HepG2 (cell line): ENCODE data around the gene MKNK1. TPM values are rescaled to one million over a fixed set of nuclear protein-coding genes. Genes with fewer than 3 reads are reported as not detected.
A peak's percentile ranks its signal among the peaks of the same experiment; 100 is the strongest.

Experiments used
- ARID3A ChIP-seq: IDR thresholded peaks from 2 replicates; pipeline ENCODE4 v1.6.1; 2012; ENCODE audit warnings: low read depth, low read length, improper control_type of control experiment
- ATM ChIP-seq: fragments of 450-650 bp; IDR thresholded peaks from 2 replicates; pipeline ENCODE4 v1.7.1; 2017; ENCODE audit warnings: mild to moderate bottlenecking, borderline replicate concordance
- BCL3 ChIP-seq: sonication (generic); formaldehyde crosslinking; IDR thresholded peaks from 2 replicates; pipeline ENCODE4 v1.5.1; 2020; ENCODE audit warnings: mild to moderate bottlenecking, missing genetic modification reagents, moderate library complexity
- HCFC1 ChIP-seq: fragments of 150-350 bp; IDR thresholded peaks from 2 replicates; pipeline ENCODE4 v1.6.1; 2014; ENCODE audit warnings: low read depth, low read length
- HDAC1 ChIP-seq: sonication (generic); formaldehyde crosslinking; IDR thresholded peaks from 2 replicates; pipeline ENCODE4 v1.5.1; 2020; ENCODE audit warnings: mild to moderate bottlenecking, missing genetic modification reagents
- HDAC6 ChIP-seq: fragments of 200-600 bp; sonication (generic); IDR thresholded peaks from 2 replicates; pipeline ENCODE4 v1.7.0; 2017; ENCODE audit warnings: mild to moderate bottlenecking, antibody characterized with exemption, low read length, low read depth
- ISX ChIP-seq: sonication (generic); formaldehyde crosslinking; conservative IDR thresholded peaks from 2 replicates; pipeline ENCODE4 v1.5.0; 2020; ENCODE audit warnings: missing genetic modification reagents
- KDM1A ChIP-seq: IDR thresholded peaks from 2 replicates; pipeline ENCODE4 v1.6.1; 2016; ENCODE audit warnings: missing compliant biosample characterization
- MLLT10 ChIP-seq: sonication (generic); formaldehyde crosslinking; IDR thresholded peaks from 2 replicates; pipeline ENCODE4 v1.4.0; 2020; ENCODE audit warnings: missing genetic modification reagents
- NFYC ChIP-seq: IDR thresholded peaks from 2 replicates; pipeline ENCODE4 v1.6.1; 2016; ENCODE audit warnings: missing genetic modification reagents, missing compliant biosample characterization
- ONECUT2 ChIP-seq: sonication (generic); formaldehyde crosslinking; IDR thresholded peaks from 2 replicates; pipeline ENCODE4 v1.4.0; 2020; ENCODE audit warnings: missing genetic modification reagents
- PCBP1 ChIP-seq: fragments of 200-400 bp; formaldehyde crosslinking; IDR thresholded peaks from 2 replicates; pipeline ENCODE4 v1.6.1; 2017; ENCODE audit warnings: mild to moderate bottlenecking, low read depth, low read length, borderline replicate concordance
- RFX3 ChIP-seq: IDR thresholded peaks from 2 replicates; pipeline ENCODE4 v1.6.1; 2016; ENCODE audit warnings: missing biosample characterization, missing genetic modification reagents
- SAP130 ChIP-seq: IDR thresholded peaks from 2 replicates; pipeline ENCODE4 v1.6.1; 2016; ENCODE audit warnings: low read depth
- SMC3 ChIP-seq: IDR thresholded peaks from 2 replicates; pipeline ENCODE4 v1.6.1; 2011; ENCODE audit warnings: low read length, improper control_type of control experiment
- SP2 ChIP-seq: sonication (generic); formaldehyde crosslinking; IDR thresholded peaks from 2 replicates; pipeline ENCODE4 v1.5.1; 2020; ENCODE audit warnings: mild to moderate bottlenecking, missing genetic modification reagents
- TBX2 ChIP-seq: sonication (generic); formaldehyde crosslinking; IDR thresholded peaks from 2 replicates; pipeline ENCODE4 v1.5.0; 2020; ENCODE audit warnings: missing genetic modification reagents, mild to moderate bottlenecking, borderline replicate concordance
- TCF7L2 ChIP-seq: IDR thresholded peaks from 2 replicates; pipeline ENCODE4 v1.6.1; 2011; ENCODE audit warnings: mild to moderate bottlenecking, low read depth, low read length, moderate library complexity
- USF2 ChIP-seq, 2 experiments: sonication (generic) in 1 of 2; formaldehyde crosslinking in 1 of 2; IDR thresholded peaks; 2 replicates each; pipeline versions ENCODE4 v1.5.1 to v1.6.1; 2011 to 2020; ENCODE audit warnings: borderline replicate concordance in 1 of 2, low read depth in 1 of 2, low read length in 1 of 2, mild to moderate bottlenecking in 1 of 2, missing genetic modification reagents in 1 of 2, moderate library complexity in 1 of 2
- ZBTB3 ChIP-seq: sonication (generic); formaldehyde crosslinking; IDR thresholded peaks from 2 replicates; pipeline ENCODE4 v1.4.0; 2020; ENCODE audit warnings: low read depth, mild to moderate bottlenecking, moderate library complexity, missing genetic modification reagents, borderline replicate concordance
- ZFX ChIP-seq: sonication (generic); formaldehyde crosslinking; IDR thresholded peaks from 2 replicates; pipeline ENCODE4 v1.4.0; 2020; ENCODE audit warnings: mild to moderate bottlenecking, low read depth, missing genetic modification reagents, moderate library complexity
- ZNF143 ChIP-seq: sonication (generic); formaldehyde crosslinking; IDR thresholded peaks from 2 replicates; pipeline ENCODE4 v1.4.0; 2020; ENCODE audit warnings: missing genetic modification reagents
- ZNF205 ChIP-seq: IDR thresholded peaks from 2 replicates; pipeline ENCODE4 v1.6.1; 2018; ENCODE audit warnings: missing biosample characterization, missing genetic modification reagents
- ZNF382 ChIP-seq: sonication (generic); formaldehyde crosslinking; IDR thresholded peaks from 2 replicates; pipeline ENCODE4 v1.5.0; 2020; ENCODE audit warnings: missing genetic modification reagents, mild to moderate bottlenecking, borderline replicate concordance
- ZNF414 ChIP-seq: sonication (generic); formaldehyde crosslinking; IDR thresholded peaks from 2 replicates; pipeline ENCODE4 v1.5.0; 2020; ENCODE audit warnings: missing genetic modification reagents
- ZNF614 ChIP-seq: IDR thresholded peaks from 2 replicates; pipeline ENCODE4 v1.6.1; 2018; ENCODE audit warnings: missing biosample characterization, missing genetic modification reagents, inconsistent platforms, borderline replicate concordance
- polyA plus RNA-seq, 8 experiments: library from polyadenylated mRNA; depleted of rRNA in 3 of 8; stranded (reverse) in 7 of 8; unstranded in 1 of 8; fragments of >200 nt; fragmentation: Illumina TruSeq in 4 of 8; extraction: Trizol in 4 of 8; gene quantifications; 2 replicates each; pipeline versions ENCODE4 v1.2.1 to v1.2.3, GENCODE V29; 2011 to 2016; ENCODE audit warnings: low read depth in 4 of 8, missing spikeins in 1 of 8, mixed read lengths in 1 of 8; ENCODE audit not compliant: insufficient read depth in 1 of 8
- total RNA-seq, 5 experiments: library from RNA; depleted of rRNA; stranded (reverse); fragments of >200 nt; fragmentation: Illumina TruSeq; extraction: Trizol; gene quantifications; 2 replicates each; pipeline ENCODE4 v1.2.3, GENCODE V29; 2016; ENCODE audit warnings: low read depth in 1 of 5

Gene MKNK1
- total and polyA plus RNA-seq, 2 of the 13 experiments (the other 11 are each of a cell fraction or from before 2014, with no cell fraction given), result 18.5 to 24.1 TPM

GRCh38 chr1:46616277-46617107, 12.4 kb upstream of the MKNK1 start, which contains the start of gene MOB3C (continued):
- TF ChIP-seq ZNF414 (CRISPR knock-in tag), result no peak
- TF ChIP-seq SAP130 (CRISPR knock-in tag), result no peak
- no peak for TF ChIP-seq MLLT10 (CRISPR knock-in tag)
- no peak for TF ChIP-seq KDM1A (CRISPR knock-in tag)
- TF ChIP-seq RFX3 (CRISPR knock-in tag), result no peak
- no peak for TF ChIP-seq TCF7L2
- TF ChIP-seq NFYC (CRISPR knock-in tag), result no peak
- TF ChIP-seq ZNF614, result no peak
- TF ChIP-seq ZFX, result peak; percentile 51
- no peak for TF ChIP-seq ATM
- TF ChIP-seq ZNF143 (CRISPR knock-in tag), result no peak
- TF ChIP-seq ZNF205 (CRISPR knock-in tag), result no peak
- TF ChIP-seq ZBTB3, result no peak
- peak; percentile 81 for TF ChIP-seq BCL3 (CRISPR knock-in tag)
- TF ChIP-seq ARID3A, result no peak
- peak; percentile 14; the same call in 1 of the 2 replicates for TF ChIP-seq TBX2 (CRISPR knock-in tag)
- no peak for TF ChIP-seq ONECUT2 (CRISPR knock-in tag)
- no peak for TF ChIP-seq SP2 (CRISPR knock-in tag)
- no peak for TF ChIP-seq USF2 (IDR thresholded peaks at IDR 0.05; ENCODE audit: low read depth, low read length)
- TF ChIP-seq USF2 (CRISPR knock-in tag; IDR thresholded peaks at IDR 0.05; ENCODE audit: borderline replicate concordance), result no peak
- no peak for TF ChIP-seq HCFC1
- no peak for TF ChIP-seq HDAC6
- no peak for TF ChIP-seq PCBP1
- TF ChIP-seq SMC3, result no peak
- no peak for TF ChIP-seq ZNF382
- TF ChIP-seq ISX, result no peak
- no peak for TF ChIP-seq HDAC1 (CRISPR knock-in tag)
